ENCODE results near the gene MBD5.

DNA sequence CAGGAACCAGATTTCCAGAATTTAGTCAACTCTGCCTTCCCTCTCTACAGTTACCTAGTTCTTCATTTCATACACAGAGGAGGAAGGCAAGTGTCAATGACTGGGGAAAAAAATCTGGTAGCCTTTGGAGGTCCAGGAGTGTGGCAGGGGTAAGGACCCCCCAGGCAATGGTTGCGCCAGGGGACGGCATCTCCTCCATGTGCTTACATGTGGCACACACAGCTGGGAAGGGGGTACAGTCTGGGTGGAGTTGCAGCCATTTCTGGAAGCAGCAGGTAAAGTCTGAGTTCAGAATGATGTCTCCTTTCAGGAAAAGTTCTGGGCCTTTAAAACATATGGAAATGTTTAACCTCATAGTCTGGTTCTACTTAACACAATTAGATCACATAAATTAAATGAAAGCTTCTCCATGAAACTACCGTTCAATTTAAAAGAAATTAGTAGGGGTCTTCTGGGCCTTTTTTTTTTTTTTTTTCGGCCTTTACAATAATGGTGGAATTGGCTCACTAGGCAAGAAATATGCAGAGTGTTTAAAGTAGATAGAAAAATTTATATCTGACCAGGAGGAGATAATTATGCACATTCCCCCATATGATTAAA is 470.0 kb downstream of the MBD5 start:
- TF ChIP-seq ZNF384 (IDR thresholded peaks at IDR 0.05) = no peak
- TF ChIP-seq HDGF (IDR thresholded peaks at IDR 0.05; ENCODE audit: borderline replicate concordance) = no peak
- no peak for TF ChIP-seq SUZ12 (IDR thresholded peaks at IDR 0.05)
- TF ChIP-seq FOXK2 (IDR thresholded peaks at IDR 0.05) = no peak
- no peak for TF ChIP-seq ELF4 (IDR thresholded peaks at IDR 0.05)
- no peak for TF ChIP-seq ARNT (IDR thresholded peaks at IDR 0.05)
- TF ChIP-seq FOXM1 (IDR thresholded peaks at IDR 0.05; ENCODE audit: borderline replicate concordance) = no peak
